GM19238 (cell line): ENCODE results near the gene GPN3.
"Not testable (repeated sequence)": the region's sequence is repeated elsewhere in the genome, so short reads cannot be mapped to it uniquely, and the experiment has no call there.

Experiments used
- DNase-seq: peaks from one replicate; pipeline ENCODE4 v3.0.0; 2011; ENCODE audit warnings: low spot score; ENCODE audit not compliant: insufficient read length

The GPN3 gene

DNA sequence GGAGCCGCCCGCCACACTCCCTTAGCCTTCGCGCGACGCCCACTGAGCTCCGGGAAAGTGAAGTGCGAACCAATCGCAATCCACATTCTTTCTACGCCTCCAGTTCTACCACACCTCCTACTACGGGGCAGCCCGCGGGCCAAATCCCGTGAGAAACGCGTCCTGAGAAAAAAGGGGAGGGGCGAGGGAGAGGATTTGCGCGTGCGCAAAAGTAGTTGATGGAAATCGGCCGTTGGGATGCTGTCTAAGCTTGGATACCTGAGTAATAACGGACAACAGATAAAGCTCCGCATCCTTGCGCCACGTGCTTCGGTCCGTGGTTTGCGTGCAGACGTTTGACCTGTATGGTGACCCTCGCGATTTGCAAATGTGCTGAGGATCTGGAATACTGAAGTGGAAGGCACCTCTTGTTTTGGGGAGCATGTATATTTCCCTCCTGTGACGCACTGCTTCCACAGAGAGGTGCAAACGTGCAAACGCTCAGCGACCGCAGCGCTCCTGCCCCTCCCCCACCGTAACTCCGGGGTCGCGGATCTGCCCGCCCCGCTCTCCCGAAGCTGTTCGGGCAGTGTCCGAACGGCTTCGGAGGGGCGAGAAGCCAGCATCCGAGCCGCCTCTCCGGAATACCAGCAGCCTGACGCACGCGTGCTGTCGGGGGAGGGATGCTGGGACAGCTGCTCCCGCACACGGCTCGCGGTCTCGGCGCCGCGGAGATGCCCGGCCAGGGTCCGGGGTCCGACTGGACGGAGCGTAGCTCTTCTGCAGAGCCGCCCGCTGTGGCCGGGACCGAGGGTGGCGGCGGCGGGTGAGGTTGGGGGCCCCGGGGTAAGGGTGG, at the start of gene GPN3, which contains the start of gene FAM216A:
Gene GPN3, minus strand, starts transcription at position 44 of the 835 bp plus-strand sequence. CDS start 54 bp downstream, outside the sequence.
Gene FAM216A, plus strand, starts transcription at position 632 of the 835 bp plus-strand sequence. Its CDS starts 31 bp downstream, at position 663.
- peak; percentile 84 for DNase-seq

- no peak for DNase-seq
These were observed 48.9 kb upstream of the GPN3 start for GRCh38 chr12:110516995-110517394.

GRCh38 chr12:110514363-110514762, 46.3 kb upstream of the GPN3 start:
- DNase-seq = no peak

DNA sequence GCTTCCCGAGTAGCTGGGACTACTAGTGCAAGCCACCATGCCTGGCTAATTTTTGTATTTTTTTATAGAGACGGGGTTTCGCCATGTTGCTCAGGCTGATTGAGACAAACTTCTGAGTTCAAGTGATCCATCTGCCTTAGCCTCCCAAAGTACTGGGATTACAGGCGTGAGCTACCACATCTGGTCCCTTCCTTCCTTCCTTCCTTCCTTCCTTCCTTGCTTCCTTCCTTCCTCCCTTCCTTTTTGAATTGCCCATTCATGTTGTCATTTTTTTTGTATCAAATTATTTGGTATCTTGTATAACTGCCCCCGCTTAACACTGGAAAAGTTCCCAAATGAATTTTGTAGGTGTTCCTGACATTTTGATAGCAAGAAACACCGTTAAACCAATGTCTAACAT, 45.8 kb upstream of the GPN3 start:
- no peak for DNase-seq

DNA sequence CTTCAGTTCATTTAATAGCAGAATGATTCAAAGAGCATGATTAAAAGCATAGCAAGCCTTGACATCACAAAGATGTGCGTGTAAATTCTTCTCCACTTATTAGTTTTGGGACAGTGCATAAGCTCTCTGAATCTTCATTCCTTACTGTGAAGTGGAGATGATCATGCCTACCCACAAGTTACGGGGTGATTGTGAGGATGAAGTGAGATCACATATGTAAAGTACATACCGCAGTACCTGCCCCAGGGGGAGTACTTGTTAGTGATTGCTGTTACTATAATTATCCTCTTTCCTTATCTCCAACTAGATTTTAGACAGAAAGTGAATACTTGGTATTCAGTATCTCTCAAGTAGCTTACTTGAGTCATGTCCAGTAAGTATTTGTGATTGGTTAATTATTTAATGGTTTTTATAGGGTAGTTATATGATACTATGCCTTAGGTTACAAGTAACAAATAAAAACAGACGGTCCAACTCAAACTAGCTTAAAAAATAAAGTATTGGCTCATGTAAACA, 40.1 kb upstream of the GPN3 start:
- no peak for DNase-seq

GRCh38 chr12:110505332-110505731, 37.3 kb upstream of the GPN3 start:
- no peak for DNase-seq

- DNase-seq = no peak
These were observed 35.4 kb upstream of the GPN3 start for GRCh38 chr12:110503432-110503831.

GRCh38 chr12:110501752-110502738, 34.0 kb upstream of the GPN3 start, which contains the start of the genes RAD9B and VPS29:
Gene RAD9B, plus strand, starts transcription at chr12:110502331. Its CDS starts 7 bp downstream, at chr12:110502338.
Gene VPS29, minus strand, starts transcription at chr12:110502111. Its CDS starts 60 bp downstream, at chr12:110502051.
- DNase-seq = peak; percentile 84

GRCh38 chr12:110501399-110501751, 33.3 kb upstream of the GPN3 start:
- DNase-seq = no peak

GRCh38 chr12:110498984-110499706, 31.1 kb upstream of the GPN3 start:
- no peak for DNase-seq

DNA sequence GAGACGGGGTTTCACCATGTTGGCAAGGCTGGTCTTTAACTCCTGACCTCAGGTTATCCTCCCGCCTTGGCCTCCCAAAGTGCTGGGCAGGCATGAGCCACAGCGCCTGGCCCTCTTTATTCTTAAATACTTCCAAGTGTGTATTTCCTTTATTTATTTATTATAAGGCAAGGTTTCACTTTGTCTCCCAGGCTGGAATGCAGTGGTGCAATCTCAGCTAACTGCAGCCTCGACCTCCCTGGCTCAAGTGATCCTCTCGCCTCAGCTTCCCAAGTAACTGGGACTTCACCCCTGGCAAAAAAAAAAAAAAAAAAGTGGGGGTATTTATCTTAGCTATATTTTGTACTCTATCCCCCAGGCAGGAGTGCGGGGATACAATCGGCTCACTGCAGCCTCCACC, 7.4 kb upstream of the GPN3 start:
- DNase-seq = no peak

DNA sequence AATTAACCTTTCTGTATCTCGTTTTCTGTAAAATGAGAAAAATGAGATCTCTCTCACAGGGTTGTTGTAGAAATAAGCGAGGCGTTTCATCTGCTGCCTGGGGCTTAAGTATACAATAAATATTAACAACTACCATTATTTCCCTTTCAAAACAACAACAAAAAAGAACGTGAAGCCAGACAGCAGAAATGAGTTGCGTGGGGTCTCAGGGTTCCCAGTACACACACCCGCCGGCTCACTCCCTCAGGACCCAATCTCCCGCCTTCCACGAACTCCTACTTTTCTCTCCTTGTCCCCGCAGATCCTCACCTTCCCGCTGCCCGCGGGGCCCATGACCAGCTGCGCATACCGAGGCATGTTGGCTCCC, 227 bp downstream of the GPN3 start:
- no peak for DNase-seq

GRCh38 chr12:110466791-110467190, 1.3 kb downstream of the GPN3 start:
- DNase-seq = no peak

GRCh38 chr12:110465765-110466164, 2.3 kb downstream of the GPN3 start:
- DNase-seq = not testable (repeated sequence)

GRCh38 chr12:110465024-110465423, 3.0 kb downstream of the GPN3 start:
- no peak for DNase-seq

DNA sequence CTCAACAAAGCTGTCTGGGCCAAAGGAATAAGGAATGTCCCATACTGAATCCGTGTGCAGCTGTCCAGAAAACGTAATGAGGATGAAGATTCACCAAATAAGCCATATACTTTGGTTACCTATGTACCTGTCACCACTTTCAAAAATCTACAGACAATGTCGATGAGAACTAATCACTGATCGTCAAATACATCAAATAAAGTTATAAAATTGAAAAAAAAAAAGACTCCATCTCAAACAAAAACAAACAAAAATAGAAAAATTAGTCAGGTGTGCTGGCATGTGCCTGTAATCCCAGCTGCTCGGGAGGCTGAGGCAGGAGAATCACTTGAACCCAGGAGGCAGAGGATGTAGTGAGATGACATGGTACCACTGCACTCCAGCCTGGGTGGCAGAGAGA, 6.9 kb downstream of the GPN3 start:
- DNase-seq = not testable (repeated sequence)

DNA sequence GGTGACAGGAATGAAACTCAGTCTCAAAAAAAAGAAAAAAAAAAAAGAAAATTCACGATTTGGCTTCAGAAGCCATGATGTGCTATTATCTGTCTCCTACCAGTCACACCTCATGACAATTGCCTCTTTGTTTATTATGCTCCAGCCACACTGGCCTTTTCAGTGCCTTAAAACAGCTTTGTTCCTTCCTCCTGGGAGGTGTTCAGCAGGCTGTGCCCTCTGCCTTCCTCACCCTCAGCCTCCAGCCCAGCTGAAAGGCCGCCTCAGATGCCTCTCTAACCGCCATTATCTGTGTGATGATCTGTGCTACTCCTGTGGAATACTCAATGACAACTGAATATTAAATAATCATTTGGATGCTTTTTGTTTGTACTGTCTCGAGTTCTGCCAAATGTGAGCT, 9.3 kb downstream of the GPN3 start:
- DNase-seq = no peak

DNA sequence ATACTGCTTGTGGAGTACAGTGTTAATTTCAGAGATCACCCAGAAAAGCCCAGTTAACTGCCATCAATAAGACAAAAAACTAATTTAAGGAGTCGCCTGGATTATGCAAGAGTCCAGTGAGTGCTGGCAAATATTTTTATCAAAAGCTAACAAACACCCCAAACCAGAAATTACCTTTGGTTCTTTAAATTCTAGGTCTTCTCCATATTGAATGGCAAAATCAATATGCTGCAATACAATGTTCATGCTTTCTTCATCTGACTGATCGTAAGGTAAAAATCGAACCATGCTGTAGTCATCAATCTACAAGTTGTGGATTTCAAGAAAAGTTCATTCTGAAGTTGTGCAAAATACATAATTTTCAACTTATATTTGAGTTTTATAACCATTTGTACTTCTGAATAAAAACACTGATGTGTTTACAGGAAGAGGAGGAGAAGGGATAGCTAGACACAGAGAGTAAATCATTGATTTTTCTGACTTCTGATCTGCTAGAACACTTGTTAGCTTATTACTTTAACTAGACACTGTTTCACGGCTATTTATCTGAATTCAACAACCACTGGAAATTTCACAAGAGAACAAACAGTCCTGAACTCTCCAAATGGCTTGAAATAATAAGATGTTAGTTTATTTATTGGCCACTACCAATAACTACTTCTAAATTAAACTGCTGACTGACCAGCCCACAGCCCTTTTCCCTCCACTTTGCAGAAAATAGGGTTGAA, 14.3 kb downstream of the GPN3 start:
- no peak for DNase-seq

GRCh38 chr12:110451263-110451662, 16.8 kb downstream of the GPN3 start:
- DNase-seq = no peak

DNA sequence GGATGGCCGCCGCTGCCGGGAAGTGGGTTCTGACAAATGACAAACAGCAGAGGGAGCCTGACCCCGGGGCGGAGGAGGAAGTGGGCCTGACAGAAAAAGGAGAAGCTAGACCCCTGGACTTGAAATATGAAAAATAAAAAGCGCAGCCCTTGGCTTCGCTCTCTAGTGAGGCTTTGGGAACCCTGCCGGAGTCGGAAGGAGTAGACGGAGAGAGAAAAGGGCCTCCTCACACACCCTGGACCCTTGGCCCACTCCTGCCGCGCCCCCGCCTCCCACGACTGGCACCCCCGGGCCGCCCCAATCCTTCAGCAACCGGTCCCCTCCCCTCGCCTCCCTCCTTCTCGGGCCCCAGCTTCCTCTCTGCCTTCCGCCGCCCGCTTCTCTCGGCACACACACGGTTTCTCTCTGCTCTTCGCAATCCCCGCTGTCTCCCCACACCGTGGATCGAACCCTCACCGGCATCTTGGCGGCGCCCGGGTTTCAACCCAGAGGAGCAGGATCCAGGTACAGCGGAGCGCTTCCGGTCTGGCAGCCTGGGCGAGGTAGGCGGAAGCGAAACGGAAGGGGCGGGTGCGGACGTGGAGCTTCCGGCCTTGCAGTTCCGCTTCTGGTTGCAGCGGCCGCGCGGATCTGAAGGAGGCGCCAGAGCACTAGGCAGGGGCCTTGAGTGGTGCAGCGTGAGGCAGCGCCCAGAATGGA, 18.1 kb downstream of the GPN3 start, which contains the start of gene ARPC3:
Gene ARPC3, minus strand, starts transcription at position 539 of the 699 bp plus-strand sequence. Its CDS starts 77 bp downstream, at position 462.
- DNase-seq = peak; percentile 80
